NCI-H510A (cell line): ENCODE measurements around the gene HSD17B12.
"Not testable (repeated sequence)": the region's sequence is repeated elsewhere in the genome, so short reads cannot be mapped to it uniquely, and the experiment has no call there.

Experiments used
- DNase-seq: peaks from one replicate; lab custom pipeline; 2025; lab: John Stamatoyannopoulos, UW

The HSD17B12 gene

DNA sequence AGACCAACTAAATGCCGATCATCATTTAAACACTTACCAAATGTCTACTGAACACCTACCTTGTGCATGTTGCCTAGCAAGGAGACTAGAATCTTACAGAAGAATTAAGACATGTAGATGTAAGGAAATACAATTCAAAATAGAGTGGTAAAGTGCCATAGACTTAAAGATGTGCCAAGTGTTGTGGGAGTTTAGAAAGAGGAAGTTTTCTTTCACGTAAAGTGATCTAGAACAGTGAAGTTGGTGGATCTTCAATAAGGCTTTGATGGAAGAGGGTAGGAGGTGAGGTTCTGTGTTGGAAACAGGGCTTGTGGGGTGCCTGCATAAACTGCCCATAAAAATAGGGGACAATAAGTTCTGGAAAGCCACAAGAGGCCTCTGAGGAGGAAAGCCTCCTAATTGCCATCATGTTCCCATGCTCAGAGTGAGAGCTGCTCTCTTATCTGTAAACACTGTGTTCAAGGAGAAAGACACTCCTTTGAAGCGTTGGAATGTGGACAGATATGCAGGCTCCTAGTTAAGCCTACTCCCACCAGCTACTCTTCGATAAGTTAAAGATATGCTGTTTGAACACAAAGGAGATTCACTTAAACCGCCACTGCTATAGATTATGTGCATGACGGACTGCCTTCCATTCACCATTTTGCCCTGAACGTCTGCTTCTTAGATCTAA, 66.7 kb downstream of the HSD17B12 start:
- no peak for DNase-seq

DNA sequence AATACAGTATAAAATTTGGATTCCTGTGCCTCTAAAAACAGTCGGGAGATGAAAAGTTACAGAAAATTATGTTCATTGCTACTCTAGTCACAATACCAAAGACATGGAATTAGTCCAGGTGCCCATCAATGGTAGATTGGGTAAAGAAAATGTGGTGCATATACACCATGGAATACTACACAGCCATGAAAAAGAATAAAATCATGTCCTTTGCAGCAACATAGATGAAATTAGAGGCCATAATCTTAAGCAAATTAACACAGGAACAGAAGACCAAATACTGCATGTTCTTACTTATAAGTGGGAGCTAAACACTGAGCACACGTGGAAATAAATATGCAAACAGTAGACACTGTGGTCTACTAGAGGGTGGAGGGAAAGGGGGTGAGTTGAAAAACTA, 67.6 kb downstream of the HSD17B12 start:
- DNase-seq = no peak

DNA sequence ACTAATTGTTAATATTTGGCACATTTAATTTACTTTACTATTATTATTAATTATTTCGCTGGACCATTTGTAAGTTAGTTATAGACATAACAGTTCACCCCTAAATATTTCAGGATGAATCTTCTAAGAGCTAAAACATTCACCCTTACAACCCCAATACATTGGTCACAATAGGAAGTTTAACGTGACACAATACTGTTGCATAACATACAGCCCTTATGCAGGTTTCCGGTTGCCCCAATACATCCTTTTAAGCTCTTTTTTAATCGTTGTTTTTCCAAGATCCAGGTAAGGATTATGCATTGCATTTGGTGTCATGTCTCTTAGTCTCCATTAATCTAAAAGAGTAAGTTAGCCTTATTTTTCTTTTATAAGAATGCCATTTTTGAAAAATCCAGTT, 71.2 kb downstream of the HSD17B12 start:
- no peak for DNase-seq

DNA sequence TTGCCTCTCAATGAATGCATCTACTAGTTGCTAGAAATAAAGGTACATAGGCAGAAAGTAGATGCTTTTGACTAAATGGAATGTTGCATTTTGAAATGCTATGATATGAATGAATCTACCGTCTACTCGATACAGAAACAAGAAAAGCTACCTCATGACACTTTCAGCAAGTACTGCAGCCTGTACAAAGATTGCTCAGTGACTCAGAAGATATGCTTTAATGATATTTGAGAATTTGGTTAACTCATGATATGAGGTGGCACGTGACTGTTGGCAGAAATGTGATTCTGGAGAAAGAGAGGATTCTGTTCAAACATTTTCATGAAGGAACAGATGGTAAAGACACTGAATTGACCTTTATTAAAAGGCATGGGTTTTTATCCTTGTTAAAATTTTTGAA, 76.0 kb downstream of the HSD17B12 start:
- no peak for DNase-seq

DNA sequence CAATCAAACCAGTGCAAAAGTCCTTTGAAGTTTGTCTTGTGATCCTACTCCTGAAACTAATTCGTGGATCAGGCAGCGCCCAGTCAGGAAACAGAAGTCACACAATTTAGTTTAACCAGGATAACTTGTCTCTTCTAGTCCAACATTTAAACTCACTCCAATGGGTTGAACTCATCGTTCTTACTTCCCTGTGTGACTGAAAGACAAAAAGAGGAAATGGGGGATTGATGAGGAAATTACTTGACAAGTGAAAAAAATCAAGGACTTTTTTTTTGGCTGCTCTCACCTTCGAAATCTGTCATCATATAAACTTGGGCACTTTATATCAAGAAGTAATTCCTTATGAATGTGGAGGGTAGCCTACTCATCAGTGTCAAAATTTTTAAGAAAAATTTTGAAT, 78.4 kb downstream of the HSD17B12 start:
- DNase-seq = no peak

DNA sequence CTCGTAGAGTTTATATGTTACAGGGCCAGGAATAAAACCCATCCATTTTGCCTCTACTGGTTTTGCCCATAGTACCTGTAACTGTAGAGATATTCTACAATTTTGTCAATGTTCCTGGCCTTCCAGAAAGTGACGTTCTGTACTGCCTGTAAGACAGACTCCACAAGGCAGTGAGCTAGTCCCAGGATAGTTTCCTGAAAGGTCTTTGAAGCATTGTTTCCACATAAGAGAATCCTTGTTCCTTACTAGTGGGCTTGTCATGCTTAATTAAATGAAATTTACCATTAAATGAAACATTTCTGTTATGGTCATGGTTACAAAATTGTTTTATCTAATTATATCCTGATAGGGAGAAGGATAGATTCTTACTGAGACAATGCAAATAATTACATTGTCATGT, 80.4 kb downstream of the HSD17B12 start:
- no peak for DNase-seq

DNA sequence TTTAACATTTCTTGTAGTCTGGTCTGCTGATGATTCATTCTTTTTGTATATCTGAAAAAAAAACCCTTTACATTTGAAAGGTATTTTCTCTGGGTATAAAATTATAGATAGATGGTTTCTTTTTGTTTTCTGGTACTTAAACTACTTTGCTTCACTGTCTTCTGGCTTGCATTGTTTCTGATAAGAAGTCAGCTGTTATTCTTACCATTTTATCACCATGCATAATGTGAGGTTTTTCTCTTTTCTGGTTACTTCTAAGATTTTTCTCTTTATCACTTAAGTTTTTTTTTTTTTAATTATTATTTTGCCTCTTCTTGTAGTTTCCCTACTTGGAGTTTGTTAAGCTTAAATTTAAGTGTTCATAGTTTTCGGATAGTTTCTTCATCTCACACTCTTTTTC, 84.7 kb downstream of the HSD17B12 start:
- DNase-seq = no peak

DNA sequence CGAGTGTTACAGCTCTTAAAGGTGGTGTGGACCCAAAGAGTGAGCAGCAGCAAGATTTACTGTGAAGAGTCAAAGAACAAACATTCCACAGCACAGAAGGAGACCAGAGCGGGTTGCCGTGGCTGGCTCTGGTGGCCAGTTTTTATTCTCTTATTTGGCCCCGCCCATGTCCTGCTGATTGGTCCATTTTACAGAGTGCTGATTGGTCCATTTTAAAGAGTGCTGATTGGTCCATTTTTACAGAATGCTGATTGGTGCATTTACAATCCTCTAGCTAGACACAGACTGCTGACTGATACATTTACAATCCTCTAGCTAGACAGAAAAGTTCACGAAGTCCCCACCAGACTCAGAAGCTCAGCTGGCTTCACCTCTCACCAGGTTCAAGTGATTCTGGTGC, 88.1 kb downstream of the HSD17B12 start:
- not testable (repeated sequence) for DNase-seq

DNA sequence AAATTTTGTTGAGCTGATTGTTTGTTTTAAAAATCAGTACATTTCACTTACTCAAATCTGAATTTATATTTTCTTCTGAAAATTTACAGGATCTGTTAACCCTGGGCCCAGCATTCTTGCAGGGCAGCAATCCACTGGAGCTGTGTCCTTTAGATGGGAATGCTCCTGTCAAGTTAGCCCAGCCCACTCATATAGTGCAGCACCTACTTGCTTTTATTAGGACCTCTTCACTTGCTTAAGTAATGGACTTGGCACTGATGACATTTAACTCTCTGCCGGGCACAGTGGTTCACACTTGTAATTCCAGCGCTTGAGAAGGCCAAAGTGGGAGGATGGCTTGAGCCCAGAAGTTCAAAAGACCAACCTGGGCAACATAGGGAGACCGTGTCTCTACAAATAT, 89.6 kb downstream of the HSD17B12 start:
- DNase-seq = no peak

DNA sequence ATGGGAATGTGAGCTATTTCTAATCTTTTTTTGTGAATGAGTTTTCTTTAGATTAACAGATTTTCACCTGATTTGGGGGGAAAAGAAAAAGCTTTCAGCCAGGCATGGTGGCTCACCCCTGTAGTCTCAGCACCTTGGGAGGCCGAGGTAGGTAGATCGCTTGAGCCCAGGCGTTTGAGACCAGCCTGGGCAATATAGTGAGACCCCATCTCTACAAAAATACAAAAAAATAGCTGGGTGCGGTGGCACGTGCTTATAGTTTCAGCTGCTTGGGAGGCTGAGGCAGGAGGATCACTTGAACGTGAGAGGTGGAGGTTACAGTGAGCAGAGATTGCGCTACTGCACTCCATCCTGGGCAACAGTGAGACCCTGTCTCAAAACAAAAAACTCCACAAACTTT, 92.2 kb downstream of the HSD17B12 start:
- no peak for DNase-seq

DNA sequence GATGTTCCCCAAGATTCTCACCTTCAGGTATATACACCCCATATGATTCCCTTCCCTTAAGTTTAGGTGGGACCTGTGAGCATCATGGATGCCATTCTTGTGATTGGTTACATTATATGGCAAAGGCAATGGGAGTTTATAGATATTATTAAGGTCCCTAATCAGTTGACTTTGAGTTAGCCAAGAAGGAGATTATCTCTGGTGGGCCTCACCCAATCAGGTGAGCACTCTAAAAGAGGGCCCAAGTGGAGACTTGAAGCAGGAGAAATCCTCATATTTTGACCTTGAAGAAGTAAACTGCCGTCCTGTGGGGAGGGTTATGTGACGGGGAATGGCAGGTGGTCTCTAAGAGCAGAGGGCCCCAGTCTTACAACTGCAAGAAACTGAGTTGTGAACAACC, 94.2 kb downstream of the HSD17B12 start:
- no peak for DNase-seq

DNA sequence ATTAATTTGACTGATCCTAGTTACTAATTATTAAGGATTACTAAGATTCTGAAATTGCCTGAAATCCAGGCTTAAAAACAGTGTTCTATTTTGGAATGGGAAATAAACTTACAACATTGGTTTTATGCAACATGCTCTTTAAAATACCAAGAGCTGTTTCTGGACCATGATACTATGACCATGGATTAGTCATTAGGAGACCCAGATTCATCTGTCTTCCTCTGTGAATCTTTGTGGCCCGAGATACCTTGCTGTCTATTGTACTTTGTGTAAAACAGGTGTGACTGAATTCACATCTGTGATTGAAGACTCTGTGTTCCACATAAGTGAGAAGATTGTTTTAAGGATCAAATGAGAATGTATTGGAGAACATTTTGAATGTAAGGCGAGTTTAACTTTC, 98.8 kb downstream of the HSD17B12 start:
- no peak for DNase-seq

DNA sequence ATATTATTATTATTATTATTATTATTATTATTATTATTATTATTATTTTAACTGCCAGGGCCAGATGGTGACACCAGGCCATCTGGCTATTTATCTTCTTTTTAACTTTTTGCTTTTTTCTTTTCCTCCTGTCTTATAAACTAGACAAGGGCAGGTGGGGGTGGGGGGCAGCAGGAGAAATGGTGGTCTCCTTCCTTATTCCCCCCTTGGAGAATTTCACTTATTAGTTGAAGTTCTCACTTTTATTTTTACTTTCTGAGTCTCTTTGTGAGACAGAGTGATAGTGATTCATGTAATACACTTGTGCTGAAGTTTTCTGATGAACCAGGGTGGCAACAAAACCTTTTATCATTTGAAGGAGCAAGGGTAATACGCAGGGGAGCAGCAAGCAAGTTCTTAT, 103.8 kb downstream of the HSD17B12 start:
- no peak for DNase-seq

DNA sequence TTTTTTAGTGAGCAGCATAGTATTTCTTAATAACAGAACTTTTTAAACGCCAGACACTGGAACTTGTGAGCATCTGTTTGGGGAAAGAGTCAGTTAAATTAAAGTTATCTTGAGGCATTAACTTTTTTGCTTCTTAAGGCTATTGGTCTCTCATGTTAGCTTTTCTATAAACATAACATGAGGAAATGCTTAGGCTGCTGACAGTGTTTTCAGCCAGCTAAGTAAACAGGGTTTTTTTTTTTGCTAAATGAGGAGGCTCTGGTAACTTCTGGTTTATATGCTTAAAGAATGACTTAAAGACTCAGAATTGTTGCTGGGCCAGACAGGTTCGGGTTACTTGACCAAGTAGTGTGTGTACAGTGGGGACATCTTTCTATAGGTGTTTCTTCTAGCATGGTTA, 104.3 kb downstream of the HSD17B12 start:
- DNase-seq = no peak

DNA sequence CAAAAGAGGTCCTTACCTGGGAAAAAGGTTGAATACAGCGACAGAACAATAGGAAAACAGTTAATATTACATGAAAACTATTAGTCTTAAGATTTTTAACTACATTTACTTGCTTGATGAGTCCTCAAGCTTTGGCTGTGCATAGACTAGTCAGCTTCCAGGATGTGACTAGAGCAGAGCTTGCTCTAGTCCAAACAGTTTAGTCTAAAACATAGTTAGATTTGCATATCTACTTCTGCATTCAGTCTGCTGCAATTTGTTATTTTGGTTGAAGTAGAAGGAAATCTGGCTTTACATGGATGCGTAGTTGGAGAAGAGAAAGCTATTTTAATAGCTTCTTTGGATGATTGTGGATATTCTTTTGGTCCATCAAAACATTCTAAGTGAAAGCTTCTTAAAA, 104.8 kb downstream of the HSD17B12 start:
- DNase-seq = no peak

DNA sequence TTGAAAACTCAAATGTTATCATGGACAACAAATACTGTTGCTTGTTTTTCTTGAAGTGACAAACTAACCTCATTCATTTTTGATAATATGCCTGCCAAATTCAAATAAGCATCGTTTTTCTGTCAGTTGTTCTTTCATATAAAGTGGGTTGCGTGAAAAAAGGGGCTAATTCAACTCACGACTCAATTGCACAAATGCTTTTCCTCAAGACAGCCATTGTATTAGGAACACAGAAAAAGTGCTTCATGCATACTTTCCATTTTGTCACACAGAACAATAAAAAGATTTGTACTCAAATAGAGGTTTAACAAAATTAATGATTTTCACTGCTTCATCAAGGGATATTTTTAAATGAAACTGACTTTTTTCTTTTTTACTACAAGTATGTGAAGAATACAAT, 105.5 kb downstream of the HSD17B12 start:
- no peak for DNase-seq

DNA sequence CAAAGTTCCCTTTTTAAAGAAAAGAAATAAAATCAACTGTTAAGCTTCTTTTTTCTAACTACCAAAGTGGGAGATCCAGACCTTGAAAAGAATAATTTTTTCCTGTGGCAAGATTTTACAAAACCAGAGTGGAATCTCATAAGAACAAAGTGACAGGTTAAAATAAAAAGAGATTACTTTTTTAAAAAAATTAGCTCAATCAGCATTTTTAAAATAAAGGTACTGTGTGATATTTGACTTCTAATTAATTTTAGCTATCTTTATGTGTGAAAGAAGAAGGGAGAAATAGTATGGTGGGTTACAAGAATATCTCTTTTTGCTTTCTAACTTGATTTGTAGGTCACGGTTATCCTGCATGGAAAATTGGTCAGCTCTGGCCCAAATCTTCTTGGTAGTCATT, 107.3 kb downstream of the HSD17B12 start:
- no peak for DNase-seq

DNA sequence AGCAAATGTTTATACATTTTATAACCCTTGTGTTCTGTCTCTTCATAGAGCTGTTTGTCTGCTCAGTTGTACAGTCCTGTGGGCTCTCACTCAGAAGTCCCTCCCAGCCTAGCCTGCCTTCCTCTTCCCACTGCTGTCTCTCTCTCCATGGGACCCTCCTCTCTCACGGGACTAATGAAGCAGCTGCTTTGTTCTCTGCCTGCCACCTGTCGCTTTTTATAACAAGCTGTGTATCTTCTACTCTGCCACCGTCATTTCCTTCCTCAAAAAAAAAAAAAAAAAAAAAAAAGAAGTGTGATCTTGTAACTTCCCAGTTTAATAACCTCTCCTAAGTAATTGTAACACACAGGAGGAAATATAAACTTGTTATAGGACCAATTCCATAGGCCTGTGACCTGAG, 107.9 kb downstream of the HSD17B12 start:
- DNase-seq = no peak

DNA sequence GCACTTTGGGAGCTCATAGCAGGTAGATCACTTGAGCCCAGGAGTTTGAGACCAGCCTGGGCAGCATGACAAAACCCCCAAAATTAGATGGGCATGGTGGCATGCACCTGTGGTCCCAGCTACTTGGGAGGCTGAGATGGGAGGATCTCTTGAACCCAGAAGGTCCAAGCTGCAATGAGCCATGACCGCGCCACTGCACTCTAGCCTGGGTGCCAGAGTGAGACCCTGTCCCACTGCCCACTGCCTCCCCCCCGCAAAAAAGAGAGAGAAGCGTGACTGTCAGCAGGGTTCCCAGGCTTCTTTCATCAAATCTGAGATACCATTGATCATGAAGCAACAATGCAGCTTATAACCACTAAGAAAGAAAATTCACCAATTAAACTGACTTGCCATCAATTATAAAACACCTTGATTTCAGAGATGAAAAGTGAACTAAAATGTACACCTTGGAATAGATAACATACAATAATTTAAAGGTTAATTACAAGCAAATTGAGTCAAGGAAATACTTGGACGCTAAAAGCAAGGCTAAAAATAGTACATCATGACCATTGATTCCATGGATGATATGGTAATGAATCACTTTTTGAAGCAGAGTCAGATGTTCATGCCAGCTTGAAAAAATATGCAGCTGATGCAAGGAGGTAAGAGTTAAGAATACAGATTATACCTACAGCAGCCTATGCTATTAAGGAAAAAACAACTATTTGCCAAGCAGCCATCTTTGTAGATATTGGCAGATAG, 109.3 kb downstream of the HSD17B12 start:
- DNase-seq = no peak

DNA sequence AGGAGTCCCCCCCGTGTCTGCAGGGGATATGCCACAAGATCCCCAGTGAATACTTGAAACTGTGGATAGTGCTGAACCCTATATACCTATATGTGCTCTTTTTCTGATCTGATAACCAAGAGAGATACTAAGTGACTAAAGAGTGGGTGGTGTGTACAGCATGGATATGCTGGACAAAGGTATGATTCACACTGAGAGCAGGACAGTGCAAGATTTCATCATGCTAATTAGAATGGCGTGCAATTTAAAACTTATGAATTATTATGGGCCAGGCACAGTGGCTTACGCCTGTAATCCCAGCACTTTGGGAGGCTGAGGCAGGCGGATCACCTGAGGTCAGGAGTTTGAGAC, 109.9 kb downstream of the HSD17B12 start:
- DNase-seq = no peak

DNA sequence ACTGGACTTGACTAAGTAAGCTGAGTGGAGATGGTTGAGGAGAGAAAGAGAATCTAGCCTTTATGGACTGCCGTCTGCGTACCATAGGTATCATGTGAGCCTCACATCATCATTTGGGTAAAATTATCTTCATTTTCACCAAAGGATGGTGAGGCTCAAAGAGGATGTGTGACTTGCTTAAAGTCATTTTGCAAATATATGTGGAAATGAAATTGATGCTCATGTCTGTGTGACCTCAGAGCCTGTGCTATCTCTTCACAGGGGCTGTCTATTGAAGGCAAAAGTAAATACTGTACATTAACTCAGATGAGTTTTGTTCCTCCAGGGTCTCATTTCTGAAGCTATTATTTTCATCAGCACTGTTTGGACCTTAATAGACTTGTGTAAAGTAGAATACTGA, 116.8 kb downstream of the HSD17B12 start:
- DNase-seq = no peak

DNA sequence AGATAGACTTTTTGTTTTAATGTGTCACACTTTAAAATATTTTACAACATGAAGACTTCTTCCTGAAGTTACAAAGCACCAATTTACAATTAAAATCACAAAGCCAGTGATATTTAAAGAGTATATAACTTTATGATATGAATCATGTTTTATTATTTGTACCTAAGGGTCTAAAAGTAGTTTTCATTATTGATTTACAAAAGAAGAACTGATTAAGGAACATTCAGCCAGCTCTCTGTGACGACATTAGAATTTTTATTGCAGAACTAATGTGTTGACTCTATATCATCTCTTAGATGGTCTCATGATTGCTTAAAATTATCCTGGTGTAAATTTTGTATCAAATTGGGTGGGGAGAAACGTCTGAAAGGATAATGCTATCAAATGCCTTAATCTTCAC, 117.3 kb downstream of the HSD17B12 start:
- no peak for DNase-seq

DNA sequence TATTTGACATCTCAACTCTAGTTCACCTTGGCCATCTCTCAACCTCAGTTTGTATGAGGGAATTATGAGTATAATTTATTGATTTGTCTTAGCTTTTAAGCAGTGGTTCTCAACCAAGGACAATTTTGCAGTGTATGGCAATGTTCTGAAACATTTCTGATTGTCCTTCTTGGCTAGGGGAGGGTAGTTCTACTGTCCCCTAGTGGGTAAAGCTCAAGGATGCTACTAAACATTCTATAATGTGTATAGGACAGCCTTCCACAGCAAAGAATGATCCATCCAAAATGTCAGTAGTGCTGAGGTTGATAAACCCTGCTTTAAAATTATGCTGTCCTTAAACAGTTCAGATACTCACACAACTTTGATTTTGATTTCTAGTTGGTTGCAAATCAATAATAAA, 122.0 kb downstream of the HSD17B12 start:
- no peak for DNase-seq

DNA sequence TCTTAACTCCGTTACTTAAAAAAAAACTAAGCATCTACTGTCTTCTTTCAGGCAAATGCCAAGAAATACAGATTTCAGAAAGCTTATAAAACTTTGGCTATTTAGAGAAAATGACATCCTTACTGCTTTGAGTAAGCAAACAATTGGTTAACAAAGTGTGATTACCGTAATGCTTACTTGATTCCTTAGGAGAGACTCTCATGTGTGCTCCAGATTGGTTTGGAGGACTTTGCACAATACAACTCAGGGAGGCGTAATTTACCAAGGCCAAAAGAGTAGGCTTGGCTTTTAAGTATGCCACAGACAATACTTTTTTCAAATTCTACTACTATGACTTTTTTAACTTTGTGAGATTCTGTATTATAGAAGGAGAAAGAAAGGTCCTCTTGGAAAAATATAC, 123.2 kb downstream of the HSD17B12 start:
- no peak for DNase-seq
